Measurements from ENCODE around the gene TMEM161B. TPM values are rescaled to one million over a fixed set of nuclear protein-coding genes. Genes with fewer than 3 reads are reported as not detected.

Gene TMEM161B
- total RNA-seq, 1 donor from 2014 or later, result 9.6 TPM

- Mint-ChIP-seq H3K27me3 (ENCODE audit: low read depth) (no peaks in the 10 kb centered on the region), H3K27ac (ENCODE audit: unreplicated experiment) (no peak overlapping the region), H3K9me3 (ENCODE audit: low read depth) (no peaks in the 10 kb centered on the region), H3K36me3 (ENCODE audit: low read depth) (no peaks in the 10 kb centered on the region), H3K4me1 (ENCODE audit: low read depth) (peaks cover 4% of the 10 kb centered on the region), H3K4me3 (ENCODE audit: unreplicated experiment) (no peak overlapping the region)
- no peak for TF ChIP-seq CTCF (IDR thresholded peaks at IDR 0.05)
- DNase-seq (ENCODE audit: low spot score), result no peak
Measured at GRCh38 chr5:88250010-88250409, 18.6 kb downstream of the TMEM161B start.

GRCh38 chr5:88248743-88249540, 19.7 kb downstream of the TMEM161B start:
- H3K27ac Mint-ChIP-seq (ENCODE audit: unreplicated experiment), result no peak overlapping the region
- H3K9me3 Mint-ChIP-seq (ENCODE audit: low read depth), result no peaks in the 10 kb centered on the region
- peaks cover 7% of the 10 kb centered on the region for H3K4me1 Mint-ChIP-seq (ENCODE audit: low read depth)
- no peaks in the 10 kb centered on the region for H3K36me3 Mint-ChIP-seq (ENCODE audit: low read depth)
- H3K27me3 Mint-ChIP-seq (ENCODE audit: low read depth), result no peaks in the 10 kb centered on the region
- H3K4me3 Mint-ChIP-seq (ENCODE audit: unreplicated experiment), result no peak overlapping the region
- DNase-seq (ENCODE audit: low spot score), result no peak
- TF ChIP-seq CTCF (IDR thresholded peaks at IDR 0.05), result no peak

DNA sequence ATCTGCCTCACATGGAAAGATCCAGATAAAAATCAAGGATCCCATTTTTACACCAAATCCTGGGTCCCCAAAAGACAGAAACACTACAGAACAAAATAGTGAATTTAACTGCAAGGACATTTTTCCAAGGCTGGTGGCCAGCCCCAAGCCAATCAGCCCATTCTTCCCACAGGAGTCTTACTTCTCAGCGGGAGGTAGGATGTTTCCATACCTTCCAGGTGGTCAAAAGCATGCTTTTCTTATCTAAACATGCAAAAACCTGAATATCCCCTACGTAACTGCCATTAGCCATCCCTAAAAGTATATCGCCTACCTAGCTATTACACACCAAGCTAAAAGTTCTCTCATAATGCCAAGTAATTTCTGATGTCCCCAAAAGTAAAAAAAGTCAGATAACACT, 20.6 kb downstream of the TMEM161B start:
- H3K9me3 Mint-ChIP-seq (ENCODE audit: low read depth), result no peaks in the 10 kb centered on the region
- no peak overlapping the region for H3K27ac Mint-ChIP-seq (ENCODE audit: unreplicated experiment)
- no peaks in the 10 kb centered on the region for H3K36me3 Mint-ChIP-seq (ENCODE audit: low read depth)
- H3K4me1 Mint-ChIP-seq (ENCODE audit: low read depth), result peaks cover 7% of the 10 kb centered on the region
- H3K27me3 Mint-ChIP-seq (ENCODE audit: low read depth), result no peaks in the 10 kb centered on the region
- no peak overlapping the region for H3K4me3 Mint-ChIP-seq (ENCODE audit: unreplicated experiment)
- no peak for TF ChIP-seq CTCF (IDR thresholded peaks at IDR 0.05)
- no peak for DNase-seq (ENCODE audit: low spot score)

DNA sequence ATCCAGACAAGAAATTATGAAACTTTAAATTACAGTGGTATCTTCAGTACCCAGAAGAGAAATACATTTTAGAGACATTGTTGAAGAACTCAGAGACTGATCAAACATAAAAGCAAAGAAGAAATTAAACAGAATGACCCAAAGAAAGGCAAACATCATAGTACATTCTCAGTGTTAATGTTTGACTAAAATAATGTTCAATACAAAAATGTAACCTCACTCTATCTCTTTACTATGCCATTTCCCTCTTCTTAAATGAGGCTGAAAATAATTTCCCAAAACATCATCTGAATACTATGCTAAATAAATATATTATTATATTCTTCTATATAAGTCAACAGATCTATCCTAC, 22.8 kb downstream of the TMEM161B start:
- Mint-ChIP-seq H3K27ac (ENCODE audit: unreplicated experiment) (no peak overlapping the region), H3K4me3 (ENCODE audit: unreplicated experiment) (no peak overlapping the region), H3K4me1 (ENCODE audit: low read depth) (peaks cover 5% of the 10 kb centered on the region), H3K36me3 (ENCODE audit: low read depth) (no peaks in the 10 kb centered on the region), H3K9me3 (ENCODE audit: low read depth) (no peaks in the 10 kb centered on the region), H3K27me3 (ENCODE audit: low read depth) (no peaks in the 10 kb centered on the region)
- no peak for DNase-seq (ENCODE audit: low spot score)
- no peak for TF ChIP-seq CTCF (IDR thresholded peaks at IDR 0.05)

DNA sequence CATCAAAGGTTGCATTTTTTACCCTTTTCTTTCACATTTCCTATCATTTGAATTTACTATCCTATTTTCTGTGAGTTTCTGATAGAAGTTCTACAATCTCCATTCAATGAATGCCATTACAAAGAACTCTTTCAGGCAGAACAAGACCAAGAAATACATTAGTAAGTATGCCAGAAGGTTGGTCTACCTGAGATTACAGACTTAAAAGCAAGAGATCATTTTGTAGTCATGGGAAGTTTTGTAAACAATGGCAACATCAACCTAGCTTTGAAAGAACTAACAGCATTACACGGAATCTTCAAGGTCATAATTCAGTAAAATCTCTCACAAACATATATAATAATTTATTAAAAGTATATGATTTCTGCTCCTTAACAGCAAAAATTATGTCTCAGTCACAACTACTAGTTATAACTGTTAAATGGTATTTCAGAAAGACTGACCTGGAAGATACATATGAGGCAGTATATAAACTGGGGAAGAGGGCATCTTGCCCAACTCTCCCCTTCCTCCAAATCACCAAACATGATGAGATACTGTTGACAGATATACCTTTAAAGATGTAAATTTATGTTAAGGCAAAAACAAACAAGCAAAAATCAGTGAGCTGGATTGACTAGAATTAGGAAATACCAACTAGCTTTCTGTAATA, 23.3 kb downstream of the TMEM161B start:
- H3K27ac Mint-ChIP-seq (ENCODE audit: unreplicated experiment), result no peak overlapping the region

More for the DNA sequence above, 23.3 kb downstream of the TMEM161B start:
- Mint-ChIP-seq H3K4me1 (ENCODE audit: low read depth) (peaks cover 3% of the 10 kb centered on the region), H3K36me3 (ENCODE audit: low read depth) (no peaks in the 10 kb centered on the region), H3K9me3 (ENCODE audit: low read depth) (no peaks in the 10 kb centered on the region), H3K27me3 (ENCODE audit: low read depth) (no peaks in the 10 kb centered on the region), H3K4me3 (ENCODE audit: unreplicated experiment) (no peak overlapping the region)
- TF ChIP-seq CTCF (IDR thresholded peaks at IDR 0.05), result no peak
- no peak for DNase-seq (ENCODE audit: low spot score)
